PFSK-1 (cell line): ENCODE measurements around the gene HMMR.

Experiments used
- POLR2AphosphoS5 ChIP-seq: IDR thresholded peaks from 2 replicates; pipeline ENCODE4 v1.6.1; 2012; ENCODE audit warnings: low read depth, mild to moderate bottlenecking, control low read depth, low read length, moderate library complexity
- TF ChIP-seq, protein P1 (sequence below), 2 experiments: IDR thresholded peaks; 2 replicates each; pipeline versions ENCODE4 v1.6.1 to v1.8.0; 2011 to 2012; ENCODE audit warnings: low read depth in 2 of 2, low read length in 2 of 2, control low read depth in 1 of 2, inconsistent platforms in 1 of 2, mild to moderate bottlenecking in 1 of 2, moderate library complexity in 1 of 2; ENCODE audit not compliant: insufficient read depth in 1 of 2

DNA sequence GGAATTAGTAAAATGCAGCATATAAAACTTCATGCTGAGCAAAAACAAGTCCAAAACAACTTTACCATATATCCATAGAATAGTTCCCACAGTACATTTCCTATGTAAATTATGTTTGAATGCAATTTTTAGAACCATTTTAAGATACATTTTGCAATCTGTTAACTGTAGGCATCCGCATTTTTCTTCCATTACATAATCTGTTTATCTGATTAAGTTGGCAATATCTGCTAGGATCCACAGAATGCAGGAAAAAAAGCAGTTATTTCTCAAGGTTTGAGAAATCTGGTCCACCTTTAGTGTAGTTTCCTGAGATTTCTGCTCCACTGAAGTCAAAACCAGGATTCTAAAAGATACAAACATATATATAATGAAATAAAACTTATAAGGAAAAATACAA, 6.7 kb upstream of the HMMR start:
- no peak for TF ChIP-seq POLR2AphosphoS5
- TF ChIP-seq, protein P1, sequence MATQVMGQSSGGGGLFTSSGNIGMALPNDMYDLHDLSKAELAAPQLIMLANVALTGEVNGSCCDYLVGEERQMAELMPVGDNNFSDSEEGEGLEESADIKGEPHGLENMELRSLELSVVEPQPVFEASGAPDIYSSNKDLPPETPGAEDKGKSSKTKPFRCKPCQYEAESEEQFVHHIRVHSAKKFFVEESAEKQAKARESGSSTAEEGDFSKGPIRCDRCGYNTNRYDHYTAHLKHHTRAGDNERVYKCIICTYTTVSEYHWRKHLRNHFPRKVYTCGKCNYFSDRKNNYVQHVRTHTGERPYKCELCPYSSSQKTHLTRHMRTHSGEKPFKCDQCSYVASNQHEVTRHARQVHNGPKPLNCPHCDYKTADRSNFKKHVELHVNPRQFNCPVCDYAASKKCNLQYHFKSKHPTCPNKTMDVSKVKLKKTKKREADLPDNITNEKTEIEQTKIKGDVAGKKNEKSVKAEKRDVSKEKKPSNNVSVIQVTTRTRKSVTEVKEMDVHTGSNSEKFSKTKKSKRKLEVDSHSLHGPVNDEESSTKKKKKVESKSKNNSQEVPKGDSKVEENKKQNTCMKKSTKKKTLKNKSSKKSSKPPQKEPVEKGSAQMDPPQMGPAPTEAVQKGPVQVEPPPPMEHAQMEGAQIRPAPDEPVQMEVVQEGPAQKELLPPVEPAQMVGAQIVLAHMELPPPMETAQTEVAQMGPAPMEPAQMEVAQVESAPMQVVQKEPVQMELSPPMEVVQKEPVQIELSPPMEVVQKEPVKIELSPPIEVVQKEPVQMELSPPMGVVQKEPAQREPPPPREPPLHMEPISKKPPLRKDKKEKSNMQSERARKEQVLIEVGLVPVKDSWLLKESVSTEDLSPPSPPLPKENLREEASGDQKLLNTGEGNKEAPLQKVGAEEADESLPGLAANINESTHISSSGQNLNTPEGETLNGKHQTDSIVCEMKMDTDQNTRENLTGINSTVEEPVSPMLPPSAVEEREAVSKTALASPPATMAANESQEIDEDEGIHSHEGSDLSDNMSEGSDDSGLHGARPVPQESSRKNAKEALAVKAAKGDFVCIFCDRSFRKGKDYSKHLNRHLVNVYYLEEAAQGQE (IDR thresholded peaks at IDR 0.05; ENCODE audit: insufficient read depth in 1 of 2, low read depth in 2 of 2, low read length in 2 of 2) = no peak
